ENCODE data around the gene HAND2. TPM values are rescaled to one million over a fixed set of nuclear protein-coding genes. Genes with fewer than 3 reads are reported as not detected.
A peak's percentile ranks its signal among the peaks of the same experiment; 100 is the strongest.

The HAND2 gene
- total and polyA plus RNA-seq, 2 of the 8 experiments (the other 6 are each of a cell fraction or from before 2014, with no cell fraction given): 0.05 TPM; not detected in 1

- no peak for TF ChIP-seq CHD7 (IDR thresholded peaks at IDR 0.05; ENCODE audit: insufficient replicate concordance, low read length)
- no peak for TF ChIP-seq POU5F1 (IDR thresholded peaks at IDR 0.05; ENCODE audit: low read depth, low read length)
- TF ChIP-seq CBX5 (IDR thresholded peaks at IDR 0.05; ENCODE audit: low read depth, low read length): no peak
- TF ChIP-seq JUND (IDR thresholded peaks at IDR 0.05; ENCODE audit: low read length): no peak
- TF ChIP-seq EZH2 (IDR thresholded peaks at IDR 0.05; ENCODE audit: low read depth, low read length, severe bottlenecking): peak; percentile 68
- no peak for TF ChIP-seq TBP (IDR thresholded peaks at IDR 0.05; ENCODE audit: low read depth, low read length)
- TF ChIP-seq CEBPB (IDR thresholded peaks at IDR 0.05; ENCODE audit: low read depth, low read length): no peak
- no peak for TF ChIP-seq SP2 (IDR thresholded peaks at IDR 0.05; ENCODE audit: low read length)
- TF ChIP-seq RNF2 (IDR thresholded peaks at IDR 0.05; ENCODE audit: borderline replicate concordance, low read depth, low read length, missing control alignments, poor library complexity, severe bottlenecking): peak; percentile 85
Measured at GRCh38 chr4:173503330-173504180, 26.5 kb downstream of the HAND2 start (continued).
